ENCODE measurements around the gene MLLT3. TPM values are rescaled to one million over a fixed set of nuclear protein-coding genes. Genes with fewer than 3 reads are reported as not detected.

Gene MLLT3
- total and polyA plus RNA-seq, 9 donors = 8.7 to 15.4 (median 13.8) TPM

GRCh38 chr9:20427359-20427758 lies 194.9 kb downstream of the MLLT3 start:
- Histone ChIP-seq H3K4me1 (ENCODE audit: insufficient read depth) (no peaks in the 10 kb centered on the region), H3K9me3 (no peaks in the 10 kb centered on the region), H3K27me3 (peaks cover 5% of the 10 kb centered on the region), H3K27ac (no peak overlapping the region), H3K36me3 (no peaks in the 10 kb centered on the region), H3K4me3 (no peak overlapping the region)
- no peak for TF ChIP-seq CTCF (IDR thresholded peaks at IDR 0.05)
- TF ChIP-seq POLR2A (IDR thresholded peaks at IDR 0.05) = no peak
- WGBS, 3 donors = 95 to 99% (median 96%) methylated on average over 1 of the region's 1 CpG
- intact Hi-C loops (cut with DNase I) = no loop called here
- no peak for DNase-seq

- no peak for DNase-seq
- H3K27ac ChIP-seq = no peak overlapping the region
- no peaks in the 10 kb centered on the region for H3K27me3 ChIP-seq
- H3K4me1 ChIP-seq (ENCODE audit: insufficient read depth) = no peaks in the 10 kb centered on the region
- TF ChIP-seq EP300 (IDR thresholded peaks at IDR 0.05) (no peak), POLR2A (IDR thresholded peaks at IDR 0.05) (no peak), CTCF (IDR thresholded peaks at IDR 0.05) (no peak)
- intact Hi-C loops (cut with DNase I) = no loop called here
- no peaks in the 10 kb centered on the region for H3K36me3 ChIP-seq
- no peaks in the 10 kb centered on the region for H3K9me3 ChIP-seq
- 42 to 92% (median 88%) methylated on average over 2 of the region's 2 CpGs for WGBS, 3 donors
- H3K4me3 ChIP-seq = no peak overlapping the region
Measured at GRCh38 chr9:20426019-20426418, 196.3 kb downstream of the MLLT3 start.

GRCh38 chr9:20419533-20419932 lies 202.8 kb downstream of the MLLT3 start:
- no peak for DNase-seq
- H3K9me3 ChIP-seq = no peaks in the 10 kb centered on the region
- no peaks in the 10 kb centered on the region for H3K4me1 ChIP-seq (ENCODE audit: insufficient read depth)
- no peaks in the 10 kb centered on the region for H3K36me3 ChIP-seq
- TF ChIP-seq CTCF (IDR thresholded peaks at IDR 0.05) = no peak
- TF ChIP-seq EP300 (IDR thresholded peaks at IDR 0.05) = no peak
- no peak for TF ChIP-seq POLR2A (IDR thresholded peaks at IDR 0.05)
- H3K27ac ChIP-seq = no peak overlapping the region
- WGBS, 3 donors = 26 to 46% (median 29%) methylated on average over 3 of the region's 3 CpGs
- no peaks in the 10 kb centered on the region for H3K27me3 ChIP-seq
- H3K4me3 ChIP-seq = no peak overlapping the region
- intact Hi-C loops (cut with DNase I) = no loop called here

GRCh38 chr9:20418485-20418884 lies 203.8 kb downstream of the MLLT3 start:
- TF ChIP-seq EP300 (IDR thresholded peaks at IDR 0.05) (no peak), CTCF (IDR thresholded peaks at IDR 0.05) (no peak), POLR2A (IDR thresholded peaks at IDR 0.05) (no peak)
- intact Hi-C loops (cut with DNase I) = no loop called here
- Histone ChIP-seq H3K27me3 (no peaks in the 10 kb centered on the region), H3K4me1 (ENCODE audit: insufficient read depth) (no peaks in the 10 kb centered on the region), H3K27ac (no peak overlapping the region), H3K4me3 (no peak overlapping the region), H3K9me3 (no peaks in the 10 kb centered on the region), H3K36me3 (no peaks in the 10 kb centered on the region)
- 97% methylated on average over 7 of the region's 7 CpGs for WGBS, 3 donors
- no peak for DNase-seq
